Panc1 (cell line): ENCODE measurements around the gene PGS1. TPM values are rescaled to one million over a fixed set of nuclear protein-coding genes. Genes with fewer than 3 reads are reported as not detected.

ENCODE experiments used
- ATAC-seq: fragments of 200-7000 bp; cut with Tn5 transposase; 2 replicates; pipeline ENCODE4 v1.9.1; 2020; ENCODE audit warnings: mild to moderate bottlenecking, moderate library complexity
- BruUV-seq: library from RNA; stranded (reverse); fragments of 400-500 nt; replicated peaks from 2 replicates; lab custom pipeline; 2021; lab: Mats Ljungman, UMichigan
- CTCF ChIA-PET: fragments of 300-600 bp; sonication (Branson Sonifier 250); formaldehyde crosslinking; loops from one replicate; lab custom pipeline; 2022; ENCODE audit warnings: antibody characterized with exemption; lab: Charles Lee
- POLR2A ChIA-PET: fragments of 300-600 bp; sonication (Branson Sonifier 250); formaldehyde crosslinking; loops from one replicate; lab custom pipeline; 2022; ENCODE audit warnings: antibody characterized with exemption; lab: Charles Lee
- DNase-seq: peaks from one replicate; pipeline ENCODE4 v3.0.0-alpha.2; 2010; ENCODE audit warnings: low read depth, low spot score
- H3K27ac ChIP-seq: 2 replicates; pipeline ENCODE4 v1.5.1; 2011; ENCODE audit warnings: mild to moderate bottlenecking, low read length, inconsistent platforms
- H3K27me3 ChIP-seq: fragments of 200-500 bp; sonication (Bioruptor generic); 2 replicates; pipeline ENCODE4 v1.6.0; 2014; ENCODE audit warnings: low read length, inconsistent platforms; ENCODE audit not compliant: control insufficient read depth, insufficient read depth
- H3K36me3 ChIP-seq: fragments of 200-500 bp; sonication (Bioruptor generic); 2 replicates; pipeline ENCODE4 v1.5.1; 2014; ENCODE audit warnings: inconsistent platforms, mild to moderate bottlenecking, low read length, moderate library complexity; ENCODE audit not compliant: control insufficient read depth, insufficient read depth
- H3K4me1 ChIP-seq: 2 replicates; pipeline ENCODE4 v1.5.1; 2011; ENCODE audit warnings: inconsistent platforms, mild to moderate bottlenecking, low read length, moderate library complexity; ENCODE audit not compliant: control insufficient read depth, insufficient read depth
- H3K4me3 ChIP-seq, 2 experiments: 2 replicates each; pipeline ENCODE4 v1.5.1; 2011 to 2012; ENCODE audit warnings: low read depth in 2 of 2, low read length in 2 of 2, mild to moderate bottlenecking in 2 of 2, inconsistent platforms in 1 of 2, moderate library complexity in 1 of 2
- H3K9me3 ChIP-seq: fragments of 200-500 bp; sonication (Bioruptor generic); 2 replicates; pipeline ENCODE4 v1.5.1; 2014; ENCODE audit warnings: low read depth, mild to moderate bottlenecking, inconsistent platforms, low read length, moderate library complexity; ENCODE audit not compliant: control insufficient read depth, insufficient read depth
- CTCF ChIP-seq: fragments of 450-650 bp; IDR thresholded peaks from 2 replicates; pipeline ENCODE4 v1.5.1; 2017; ENCODE audit warnings: mild to moderate bottlenecking
- POLR2AphosphoS5 ChIP-seq: IDR thresholded peaks from 2 replicates; pipeline ENCODE4 v1.6.1; 2012; ENCODE audit warnings: mild to moderate bottlenecking, low read depth, low read length, moderate library complexity
- REST ChIP-seq, 2 experiments: IDR thresholded peaks; 2 replicates each; pipeline ENCODE4 v1.6.1; 2011 to 2012; ENCODE audit warnings: low read depth in 2 of 2, control low read depth in 1 of 2, low read length in 1 of 2, mild to moderate bottlenecking in 1 of 2, moderate library complexity in 1 of 2; ENCODE audit not compliant: insufficient read depth in 1 of 2
- SIN3A ChIP-seq: IDR thresholded peaks from 2 replicates; pipeline ENCODE4 v1.6.1; 2012; ENCODE audit warnings: low read depth, mild to moderate bottlenecking, low read length, moderate library complexity, borderline replicate concordance; ENCODE audit not compliant: insufficient read depth
- TCF7L2 ChIP-seq: IDR thresholded peaks from 2 replicates; pipeline ENCODE4 v1.6.1; 2011; ENCODE audit warnings: mild to moderate bottlenecking, low read depth, low read length, inconsistent platforms
- in situ Hi-C: cut with HindIII; loops from 2 replicates; pipeline ENCODE4 v1.10.0; 2016; ENCODE audit warnings: low sequenced_read_pairs, low pct_unique_long_range_greater_than_20kb
- intact Hi-C: fragments of 100-400 bp; cut with micrococcal nuclease; formaldehyde crosslinking; loops from one replicate; pipeline ENCODE4 v1.10.0; 2022; ENCODE audit not compliant: unreplicated experiment
- total RNA-seq: library from RNA; stranded (reverse); gene quantifications from one replicate; pipeline ENCODE4 v1.2.1, GENCODE V29; 2021; ENCODE audit not compliant: unreplicated experiment

The PGS1 gene
- total RNA-seq, 1 experiment from 2014 or later: 47.5 TPM

- Histone ChIP-seq H3K9me3 (no peaks in the 10 kb centered on the region), H3K27me3 (no peaks in the 10 kb centered on the region), H3K4me1 (peaks cover 2% of the 10 kb centered on the region; the same call in 1 of the 2 replicates), H3K36me3 (no peaks in the 10 kb centered on the region), H3K27ac (no peak overlapping the region), H3K4me3 (no peak overlapping the region)
- intact Hi-C loops: no loop called here
- in situ Hi-C loops: no loop called here
- ChIA-PET CTCF (no interaction called here), POLR2A (no interaction called here)
- no TSS peak for BruUV-seq
- DNase-seq (no peak), ATAC-seq (no peak)
- no peak for TF ChIP-seq SIN3A
These were observed 55.4 kb downstream of the PGS1 start for GRCh38 chr17:78433780-78434335.

- H3K27me3 ChIP-seq: no peaks in the 10 kb centered on the region
- H3K4me3 ChIP-seq: no peak overlapping the region
- intact Hi-C loops (no loop called here), in situ Hi-C loops (no loop called here)
- ChIA-PET CTCF (interaction anchor here (0.6 to 1.1 kb wide), 3 partner anchors 10 to 144 kb away, joined by 3 to 7 read pairs (median 4); no protein-coding TSS in a partner anchor), POLR2A (no interaction called here)
- DNase-seq (no peak), ATAC-seq (peak; percentile 10; the same call in 1 of the 2 replicates)
- peaks cover 2% of the 10 kb centered on the region; the same call in 1 of the 2 replicates for H3K4me1 ChIP-seq
- no peak overlapping the region for H3K27ac ChIP-seq
- no peaks in the 10 kb centered on the region for H3K9me3 ChIP-seq
- TF ChIP-seq CTCF (no peak), TCF7L2 (no peak), SIN3A (no peak), REST (IDR thresholded peaks at IDR 0.05; ENCODE audit: insufficient read depth in 1 of 2, low read depth in 2 of 2, low read length in 1 of 2) (no peak), POLR2AphosphoS5 (no peak)
- BruUV-seq: no TSS peak
- no peaks in the 10 kb centered on the region for H3K36me3 ChIP-seq
These were observed 56.2 kb downstream of the PGS1 start for GRCh38 chr17:78434455-78435329.
